CD4-positive, alpha-beta T cell (primary cell): ENCODE results near the gene ARHGAP15. TPM values are rescaled to one million over a fixed set of nuclear protein-coding genes. Genes with fewer than 3 reads are reported as not detected.

Experiments used
- ATAC-seq: fragments of 200-7000 bp; cut with Tn5 transposase; one replicate; pipeline ENCODE4 v1.10.0; 2022; ENCODE audit warnings: mild to moderate bottlenecking; ENCODE audit not compliant: poor library complexity
- CTCF ChIA-PET: fragments of 350-600 bp; sonication (Branson Sonifier 250); formaldehyde crosslinking; loops from one replicate; lab custom pipeline; 2021; ENCODE audit warnings: antibody characterized with exemption, inconsistent platforms; lab: Charles Lee
- POLR2A ChIA-PET: fragments of 350-600 bp; sonication (Branson Sonifier 250); formaldehyde crosslinking; loops from one replicate; lab custom pipeline; 2021; ENCODE audit warnings: antibody characterized with exemption, inconsistent platforms; lab: Charles Lee
- DNase-seq, 14 experiments: peaks; one replicate each; pipeline ENCODE4 v3.0.0-alpha.2; 2013 to 2020; ENCODE audit warnings: mixed read lengths in 2 of 14
- H3K27ac ChIP-seq, 2 donors: one replicate each; pipeline versions ENCODE4 v1.5.1 to v1.7.0; 2013; ENCODE audit warnings: low read length in 2 of 2, low read depth in 1 of 2, mild to moderate bottlenecking in 1 of 2
- H3K27me3 ChIP-seq, 2 experiments: 1 replicate in 1 of 2; 2 replicates in 1 of 2; pipeline versions ENCODE4 v1.6.1 to v1.7.0; 2013; ENCODE audit warnings: low read length in 2 of 2, control low read depth in 1 of 2, mild to moderate bottlenecking in 1 of 2, moderate library complexity in 1 of 2; ENCODE audit not compliant: insufficient read depth in 2 of 2, control insufficient read depth in 1 of 2
- H3K36me3 ChIP-seq: one replicate; pipeline ENCODE4 v1.6.1; 2013; ENCODE audit warnings: low read length, control low read depth; ENCODE audit not compliant: insufficient read depth
- H3K4me1 ChIP-seq: one replicate; pipeline ENCODE4 v1.6.1; 2013; ENCODE audit warnings: low read length, control low read depth; ENCODE audit not compliant: insufficient read depth
- H3K4me3 ChIP-seq: one replicate; pipeline ENCODE4 v1.5.1; 2013; ENCODE audit warnings: mild to moderate bottlenecking, low read length, moderate library complexity
- H3K9me3 ChIP-seq, 2 experiments: 1 replicate in 1 of 2; 2 replicates in 1 of 2; pipeline versions ENCODE4 v1.6.1 to v1.7.0; 2013; ENCODE audit warnings: low read length in 2 of 2, mild to moderate bottlenecking in 2 of 2, control low read depth in 1 of 2, moderate library complexity in 1 of 2; ENCODE audit not compliant: control insufficient read depth in 1 of 2, insufficient read depth in 1 of 2
- H3K27ac Mint-ChIP-seq: one replicate; pipeline ENCODE4 v1.8.0; 2020; ENCODE audit warnings: mixed read lengths
- H3K27me3 Mint-ChIP-seq: one replicate; pipeline ENCODE4 v1.8.0; 2021; ENCODE audit warnings: mixed read lengths
- H3K36me3 Mint-ChIP-seq: one replicate; pipeline ENCODE4 v1.8.0; 2021; ENCODE audit warnings: low read depth, mixed read lengths
- H3K4me1 Mint-ChIP-seq: one replicate; pipeline ENCODE4 v1.8.0; 2021; ENCODE audit warnings: low read depth, mixed read lengths
- H3K4me3 Mint-ChIP-seq: one replicate; pipeline ENCODE4 v1.8.0; 2020; ENCODE audit warnings: mild to moderate bottlenecking, mixed read lengths
- H3K9me3 Mint-ChIP-seq: one replicate; pipeline ENCODE4 v1.8.0; 2020; ENCODE audit warnings: mixed read lengths
- intact Hi-C, 2 experiments: fragments of 100-400 bp; cut with DNase I in 1 of 2; cut with micrococcal nuclease in 1 of 2; formaldehyde crosslinking; loops; one replicate each; pipeline versions ENCODE4 v1.15.1 to v1.9.0; 2023 to 2025; cut with DNase I, micrococcal nuclease
- total RNA-seq, 174 experiments: library from RNA in 2 of 174; stranded (reverse) in 2 of 174; gene quantifications; one replicate each; pipeline ENCODE4 v1.2.3 and lab custom pipeline; 2021 to 2026
- TF ChIP-seq, protein P1 (sequence below): fragments of 200-600 bp; IDR thresholded peaks from one replicate; pipeline ENCODE4 v1.8.0; 2022; ENCODE audit warnings: antibody characterized with exemption, mild to moderate bottlenecking

Gene ARHGAP15
- total RNA-seq, 2 experiments from 2014 or later = 158 to 165 TPM

DNA sequence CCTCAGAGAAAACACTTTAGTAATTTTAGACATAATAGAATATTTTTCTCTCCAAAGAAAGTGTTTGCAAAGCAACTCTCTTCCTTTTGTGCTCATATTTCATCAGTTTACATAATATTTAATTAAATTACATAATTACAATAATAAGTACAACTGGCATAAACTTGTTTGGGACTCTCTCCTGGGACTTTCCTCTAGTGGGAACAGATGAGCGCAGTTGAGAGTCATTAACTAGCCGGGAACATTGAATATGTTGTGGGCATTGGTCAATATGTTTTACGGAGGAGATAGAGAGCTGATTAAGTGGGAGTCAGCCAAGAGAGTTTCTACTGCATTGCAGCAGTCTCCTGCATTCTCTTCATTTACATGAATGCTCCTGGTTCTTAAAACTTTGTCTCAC lies 607.7 kb downstream of the ARHGAP15 start:
- no peaks in the 10 kb centered on the region for H3K27me3 ChIP-seq
- H3K4me3 ChIP-seq = no peak overlapping the region
- Mint-ChIP-seq H3K9me3 (no peaks in the 10 kb centered on the region), H3K4me3 (no peak overlapping the region), H3K36me3 (peaks cover 78% of the 10 kb centered on the region), H3K27me3 (no peaks in the 10 kb centered on the region), H3K4me1 (peaks cover 15% of the 10 kb centered on the region), H3K27ac (no peak overlapping the region)
- ChIA-PET CTCF (no interaction called here), POLR2A (no interaction called here)
- ATAC-seq = no peak
- no peaks in the 10 kb centered on the region for H3K9me3 ChIP-seq
- peaks cover 12% of the 10 kb centered on the region for H3K36me3 ChIP-seq
- intact Hi-C loops = no loop called here
- H3K4me1 ChIP-seq = no peaks in the 10 kb centered on the region
- DNase-seq = no peak
- H3K27ac ChIP-seq = no peak overlapping the region
- TF ChIP-seq, protein P1, sequence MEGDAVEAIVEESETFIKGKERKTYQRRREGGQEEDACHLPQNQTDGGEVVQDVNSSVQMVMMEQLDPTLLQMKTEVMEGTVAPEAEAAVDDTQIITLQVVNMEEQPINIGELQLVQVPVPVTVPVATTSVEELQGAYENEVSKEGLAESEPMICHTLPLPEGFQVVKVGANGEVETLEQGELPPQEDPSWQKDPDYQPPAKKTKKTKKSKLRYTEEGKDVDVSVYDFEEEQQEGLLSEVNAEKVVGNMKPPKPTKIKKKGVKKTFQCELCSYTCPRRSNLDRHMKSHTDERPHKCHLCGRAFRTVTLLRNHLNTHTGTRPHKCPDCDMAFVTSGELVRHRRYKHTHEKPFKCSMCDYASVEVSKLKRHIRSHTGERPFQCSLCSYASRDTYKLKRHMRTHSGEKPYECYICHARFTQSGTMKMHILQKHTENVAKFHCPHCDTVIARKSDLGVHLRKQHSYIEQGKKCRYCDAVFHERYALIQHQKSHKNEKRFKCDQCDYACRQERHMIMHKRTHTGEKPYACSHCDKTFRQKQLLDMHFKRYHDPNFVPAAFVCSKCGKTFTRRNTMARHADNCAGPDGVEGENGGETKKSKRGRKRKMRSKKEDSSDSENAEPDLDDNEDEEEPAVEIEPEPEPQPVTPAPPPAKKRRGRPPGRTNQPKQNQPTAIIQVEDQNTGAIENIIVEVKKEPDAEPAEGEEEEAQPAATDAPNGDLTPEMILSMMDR = no peak

- Mint-ChIP-seq H3K36me3 (peaks cover 80% of the 10 kb centered on the region), H3K9me3 (no peaks in the 10 kb centered on the region), H3K4me1 (peaks cover 11% of the 10 kb centered on the region), H3K27me3 (no peaks in the 10 kb centered on the region), H3K4me3 (no peak overlapping the region), H3K27ac (no peak overlapping the region)
- TF ChIP-seq, protein P1 = no peak
- H3K4me3 ChIP-seq = no peak overlapping the region
- peaks cover 20% of the 10 kb centered on the region for H3K36me3 ChIP-seq
- intact Hi-C loops = no loop called here
- H3K27me3 ChIP-seq = no peaks in the 10 kb centered on the region
- CTCF ChIA-PET = interaction anchor here (1.4 kb wide), 1 partner anchor 8 kb away, joined by 4 read pairs; no protein-coding TSS in a partner anchor
- DNase-seq (no peak), ATAC-seq (no peak)
- POLR2A ChIA-PET = no interaction called here
- H3K9me3 ChIP-seq = no peaks in the 10 kb centered on the region
- H3K4me1 ChIP-seq = no peaks in the 10 kb centered on the region
- no peak overlapping the region for H3K27ac ChIP-seq
These were observed 611.2 kb downstream of the ARHGAP15 start for GRCh38 chr2:143740431-143740830.

- Histone ChIP-seq H3K36me3 (peaks cover 17% of the 10 kb centered on the region), H3K4me3 (no peak overlapping the region), H3K9me3 (no peaks in the 10 kb centered on the region), H3K4me1 (no peaks in the 10 kb centered on the region), H3K27ac (no peak overlapping the region), H3K27me3 (no peaks in the 10 kb centered on the region)
- ChIA-PET CTCF (no interaction called here), POLR2A (no interaction called here)
- Mint-ChIP-seq H3K36me3 (peaks cover 75% of the 10 kb centered on the region), H3K27me3 (no peaks in the 10 kb centered on the region), H3K27ac (peak overlapping the region; percentile 44), H3K9me3 (no peaks in the 10 kb centered on the region), H3K4me1 (peaks cover 11% of the 10 kb centered on the region), H3K4me3 (no peak overlapping the region)
- DNase-seq (no peak), ATAC-seq (no peak)
- TF ChIP-seq, protein P1 = no peak
- intact Hi-C loops = no loop called here
These were observed 612.0 kb downstream of the ARHGAP15 start for GRCh38 chr2:143741205-143741604.
